ENCODE data around the gene SYT15. TPM values are rescaled to one million over a fixed set of nuclear protein-coding genes. Genes with fewer than 3 reads are reported as not detected.
"Not testable (repeated sequence)": the region's sequence is repeated elsewhere in the genome, so short reads cannot be mapped to it uniquely, and the experiment has no call there.

The SYT15 gene
- total and polyA plus RNA-seq, 2 of the 4 experiments (the other 2 are of a cell fraction), result 0.54 to 0.68 TPM

DNA sequence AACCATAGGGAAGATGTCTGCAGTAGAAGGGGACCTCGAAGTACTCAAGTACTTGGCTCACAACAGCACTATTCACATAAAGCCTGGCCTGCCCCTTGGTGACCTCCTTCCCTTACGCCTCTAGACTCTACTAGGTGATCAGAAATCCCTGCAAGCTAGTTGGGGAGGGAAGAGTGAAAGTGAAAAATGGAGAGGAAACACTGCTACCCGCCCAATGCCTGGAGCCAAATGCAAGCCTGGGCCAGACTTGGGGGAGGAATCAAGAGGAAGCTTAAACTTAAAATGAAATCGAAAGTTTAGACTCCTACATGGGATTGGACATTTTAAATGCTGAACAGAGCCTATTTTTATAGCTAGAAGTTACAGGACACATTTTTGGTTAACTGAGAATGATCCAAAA is 17.6 kb downstream of the SYT15 start:
- H4K8ac ChIP-seq (ENCODE audit: low read depth in 2 of 2, low read length in 2 of 2); BruUV-seq (replicated peaks); H4K91ac ChIP-seq (ENCODE audit: insufficient read depth, low read depth, low read length); H3K4ac ChIP-seq (ENCODE audit: low read depth, low read length); H2AFZ ChIP-seq (replicated peaks; ENCODE audit: low read length, poor library complexity); H4K20me1 ChIP-seq (ENCODE audit: insufficient read depth, low read length); H3K4me2 ChIP-seq (ENCODE audit: low read depth, low read length); H3K4me1 ChIP-seq (ENCODE audit: control insufficient read depth, insufficient read depth, low read length); H2AK5ac ChIP-seq (ENCODE audit: low read depth, low read length); H3K27ac ChIP-seq (ENCODE audit: insufficient read depth, low read length); H3K9me3 ChIP-seq (ENCODE audit: control insufficient read depth, insufficient read depth, low read length); H3K23ac ChIP-seq (ENCODE audit: low read depth, low read length); H2AK9ac ChIP-seq (replicated peaks; ENCODE audit: low read depth, low read length, poor library complexity); H3K27me3 ChIP-seq (ENCODE audit: control insufficient read depth, insufficient read depth, low read length); H3K36me3 ChIP-seq (ENCODE audit: control insufficient read depth, insufficient read depth, low read length); H3K79me1 ChIP-seq (ENCODE audit: low read depth in 1 of 2, low read length in 2 of 2); H3K9ac ChIP-seq (ENCODE audit: low read depth, low read length); H2BK20ac ChIP-seq (ENCODE audit: low read depth, low read length); POLR2A ChIA-PET (ENCODE audit: unreplicated experiment); H2BK5ac ChIP-seq (ENCODE audit: low read depth, low read length, poor library complexity, severe bottlenecking); CTCF ChIA-PET; dilution Hi-C loops (cut with HindIII; ENCODE audit: low sequenced_read_pairs, unreplicated experiment); intact Hi-C loops (cut with micrococcal nuclease); H3K56ac ChIP-seq (ENCODE audit: extremely low read depth, insufficient read depth, low read length); in situ Hi-C loops (cut with MboI; ENCODE audit: low sequenced_read_pairs); ATAC-seq (ENCODE audit: low read depth); DNase-seq; H2BK120ac ChIP-seq (ENCODE audit: low read depth, low read length); H2BK15ac ChIP-seq (ENCODE audit: low read depth, low read length); H3K9me1 ChIP-seq (ENCODE audit: insufficient read depth, low read length); H3K14ac ChIP-seq (replicated peaks; ENCODE audit: low read depth, low read length); H3K18ac ChIP-seq (ENCODE audit: low read depth, low read length); H4K5ac ChIP-seq (ENCODE audit: low read depth, low read length); H3K4me3 ChIP-seq (ENCODE audit: insufficient read depth, low read depth, low read length): not testable (repeated sequence)
- no CpG with 5 or more reads among the region's 4 CpGs for WGBS, 2 experiments (ENCODE audit: extremely low coverage in 2 of 2, insufficient read length in 1 of 2)

DNA sequence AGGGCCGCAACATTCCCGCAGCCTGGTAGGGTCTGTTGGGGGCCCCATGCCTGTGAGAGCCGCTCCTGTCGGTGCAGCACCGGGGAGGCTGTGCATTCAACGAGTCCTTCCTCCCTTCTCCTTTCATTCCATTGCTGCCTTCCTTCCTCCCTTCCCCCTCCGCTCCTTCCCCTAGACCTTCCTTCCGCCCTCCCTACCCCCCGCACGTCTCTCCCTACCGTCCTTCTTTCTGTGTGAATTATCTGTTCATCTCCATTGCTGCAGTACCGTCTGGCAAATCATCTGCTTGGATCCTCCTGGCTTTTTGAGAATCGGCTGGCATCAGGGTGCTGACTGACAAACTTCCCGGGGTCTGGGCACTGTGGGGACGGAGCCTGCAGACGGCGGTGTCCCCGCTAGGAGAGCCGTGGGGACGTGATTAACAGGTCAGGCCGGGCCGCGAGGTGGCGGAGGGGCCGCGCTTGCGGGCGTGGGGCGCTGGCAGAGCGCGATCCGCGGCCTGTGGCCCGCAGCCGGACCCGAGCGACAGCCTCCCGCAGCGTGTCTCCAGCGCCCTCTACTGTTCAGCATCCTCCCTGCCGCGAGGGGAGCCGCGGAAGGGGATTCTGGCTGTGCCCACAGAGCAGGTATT is 18.8 kb downstream of the SYT15 start:
- intact Hi-C loops (cut with micrococcal nuclease); H2AK5ac ChIP-seq (ENCODE audit: low read depth, low read length); H3K79me1 ChIP-seq (ENCODE audit: low read depth in 1 of 2, low read length in 2 of 2); DNase-seq; H3K27me3 ChIP-seq (ENCODE audit: control insufficient read depth, insufficient read depth, low read length); BruUV-seq (replicated peaks); H4K5ac ChIP-seq (ENCODE audit: low read depth, low read length); H3K9me1 ChIP-seq (ENCODE audit: insufficient read depth, low read length); H3K4ac ChIP-seq (ENCODE audit: low read depth, low read length); H3K27ac ChIP-seq (ENCODE audit: insufficient read depth, low read length); H3K9ac ChIP-seq (ENCODE audit: low read depth, low read length); H4K8ac ChIP-seq (ENCODE audit: low read depth in 2 of 2, low read length in 2 of 2); H2BK5ac ChIP-seq (ENCODE audit: low read depth, low read length, poor library complexity, severe bottlenecking); H3K4me1 ChIP-seq (ENCODE audit: control insufficient read depth, insufficient read depth, low read length); H3K36me3 ChIP-seq (ENCODE audit: control insufficient read depth, insufficient read depth, low read length); H2AFZ ChIP-seq (replicated peaks; ENCODE audit: low read length, poor library complexity); H3K4me2 ChIP-seq (ENCODE audit: low read depth, low read length); in situ Hi-C loops (cut with MboI; ENCODE audit: low sequenced_read_pairs); H3K18ac ChIP-seq (ENCODE audit: low read depth, low read length); H3K14ac ChIP-seq (replicated peaks; ENCODE audit: low read depth, low read length); H3K56ac ChIP-seq (ENCODE audit: extremely low read depth, insufficient read depth, low read length); H2BK20ac ChIP-seq (ENCODE audit: low read depth, low read length); H2BK120ac ChIP-seq (ENCODE audit: low read depth, low read length); H3K9me3 ChIP-seq (ENCODE audit: control insufficient read depth, insufficient read depth, low read length); H3K23ac ChIP-seq (ENCODE audit: low read depth, low read length); H4K20me1 ChIP-seq (ENCODE audit: insufficient read depth, low read length); CTCF ChIA-PET; dilution Hi-C loops (cut with HindIII; ENCODE audit: low sequenced_read_pairs, unreplicated experiment); POLR2A ChIA-PET (ENCODE audit: unreplicated experiment); H4K91ac ChIP-seq (ENCODE audit: insufficient read depth, low read depth, low read length); H2BK15ac ChIP-seq (ENCODE audit: low read depth, low read length); H2AK9ac ChIP-seq (replicated peaks; ENCODE audit: low read depth, low read length, poor library complexity): not testable (repeated sequence)
- ATAC-seq (ENCODE audit: low read depth), result peak; percentile 86
- no CpG with 5 or more reads among the region's 44 CpGs for WGBS, 2 experiments (ENCODE audit: extremely low coverage in 2 of 2, insufficient read length in 1 of 2)
- H3K4me3 ChIP-seq (ENCODE audit: insufficient read depth, low read depth, low read length), result peak overlapping the region; percentile 39; the same call in 1 of the 2 replicates

Measured in IMR-90 (cell line).